OCI-M1 (cell line): ENCODE measurements around the gene HSF2.

ENCODE experiments used
- DNase-seq: peaks from one replicate; lab custom pipeline; 2025; lab: John Stamatoyannopoulos, UW

Gene HSF2

GRCh38 chr6:122399348-122400120 lies at the start of gene HSF2:
TSS of gene HSF2 (plus strand) at chr6:122399652. CDS start at chr6:122399738, 86 bp downstream.
- peak; percentile 99 for DNase-seq

DNA sequence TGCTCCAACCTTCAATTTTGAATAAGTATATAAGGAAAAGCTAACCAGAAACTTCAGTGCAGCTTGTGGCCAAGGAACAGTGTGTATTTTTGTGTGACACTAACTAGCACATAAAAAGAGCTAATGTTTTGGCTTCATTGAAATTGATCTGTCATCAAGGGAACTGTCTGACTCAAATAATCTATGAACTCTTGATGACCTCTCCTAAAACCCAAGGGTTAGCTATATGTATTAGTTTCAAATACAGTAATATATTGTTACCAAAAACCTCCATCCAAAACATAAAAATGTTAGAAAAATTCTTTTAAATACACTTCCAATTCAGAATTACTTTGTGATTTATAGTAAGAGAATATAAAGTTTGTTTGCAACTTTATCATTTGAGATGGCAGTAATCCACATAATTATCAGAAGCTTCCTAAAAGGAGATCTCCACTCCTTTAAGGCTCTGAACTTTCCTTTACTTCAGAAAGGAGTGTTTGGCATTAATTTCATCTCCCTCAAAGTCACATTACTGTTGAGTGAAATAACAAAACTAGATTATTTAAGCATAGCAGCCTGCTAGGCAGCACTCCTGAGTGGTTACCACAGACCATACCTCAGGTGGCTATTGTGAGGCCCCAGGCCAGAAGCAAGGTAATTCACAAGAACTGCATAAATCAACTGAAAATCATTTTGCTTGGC lies 46.3 kb upstream of the HSF2 start:
- no peak for DNase-seq

GRCh38 chr6:122360809-122361208 lies 38.6 kb upstream of the HSF2 start:
- DNase-seq, result no peak

- DNase-seq, result peak; percentile 17
Measured at GRCh38 chr6:122361314-122361979, 38.0 kb upstream of the HSF2 start.

- DNase-seq, result no peak
Measured at GRCh38 chr6:122363769-122364483, 35.5 kb upstream of the HSF2 start.

DNA sequence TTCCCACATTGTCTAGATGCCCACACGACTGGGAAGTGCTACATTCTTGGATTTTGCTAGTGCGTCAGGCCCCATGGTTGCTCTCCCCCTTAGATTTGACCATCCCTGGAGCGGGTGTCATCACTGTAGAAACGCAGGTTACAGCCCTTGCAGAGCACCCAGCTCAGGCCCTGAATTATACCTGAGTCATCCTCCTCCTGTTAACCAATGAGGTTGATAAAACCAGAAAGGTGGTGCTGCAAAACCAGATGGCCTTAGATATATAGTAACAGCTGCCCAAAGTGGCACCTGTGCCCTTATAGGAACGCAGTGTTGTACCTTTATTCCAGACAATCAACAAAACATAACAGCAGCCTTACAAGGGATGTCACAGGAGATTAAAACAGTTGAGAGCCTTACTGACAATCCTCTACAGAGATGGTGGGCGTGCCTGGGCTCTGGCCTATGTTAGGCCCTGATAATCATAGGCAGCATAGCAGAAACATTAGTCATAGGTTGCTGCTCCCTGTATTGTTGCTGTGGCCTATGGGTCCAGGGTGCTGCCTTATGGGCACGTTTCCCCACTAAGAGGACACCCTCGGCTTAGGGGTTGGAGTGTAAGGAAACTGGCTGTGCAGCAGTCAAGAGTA lies 33.6 kb upstream of the HSF2 start:
- DNase-seq, result no peak

GRCh38 chr6:122367171-122367570 lies 32.3 kb upstream of the HSF2 start:
- no peak for DNase-seq

- no peak for DNase-seq
Measured at GRCh38 chr6:122369536-122369935, 29.9 kb upstream of the HSF2 start.

DNA sequence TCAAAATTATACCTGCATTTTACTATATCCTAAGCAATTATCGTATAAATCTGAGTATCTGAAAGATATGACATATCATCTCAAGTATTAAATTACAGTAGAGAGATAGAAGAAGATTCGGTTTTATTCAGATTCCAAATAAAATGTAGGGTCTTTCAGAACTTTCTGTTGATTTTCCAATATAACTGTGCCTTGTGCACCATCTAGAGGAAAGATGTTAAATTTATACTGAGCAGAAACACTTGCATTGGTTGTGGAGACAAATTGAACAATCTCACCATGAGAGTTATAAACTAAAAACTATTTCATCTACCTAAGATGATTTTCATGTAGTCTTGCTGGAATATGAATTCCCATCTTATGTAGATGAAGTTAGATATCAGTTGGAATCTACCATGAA lies 26.8 kb upstream of the HSF2 start:
- DNase-seq, result peak; percentile 66

- no peak for DNase-seq
Measured at GRCh38 chr6:122374307-122374706, 25.1 kb upstream of the HSF2 start.

DNA sequence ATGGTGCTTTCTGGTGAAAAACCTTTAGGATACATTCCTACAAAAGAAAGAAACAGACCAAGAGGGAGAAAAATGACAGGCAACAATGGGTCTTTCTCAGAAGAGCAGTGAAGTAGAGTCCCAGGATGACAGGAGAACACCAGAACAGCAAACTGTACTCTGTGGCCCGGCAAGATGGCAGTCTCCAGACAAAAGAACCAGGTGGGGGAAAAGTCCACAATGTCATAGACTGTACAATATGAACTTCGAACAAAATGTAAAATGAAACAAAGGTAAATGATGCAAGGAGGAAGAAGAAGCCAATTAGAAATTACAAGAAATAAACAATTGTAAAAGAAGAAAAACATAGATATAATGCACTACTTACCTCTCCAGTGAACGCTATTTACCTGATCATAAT lies 23.2 kb upstream of the HSF2 start:
- no peak for DNase-seq

GRCh38 chr6:122381494-122382265 lies 17.8 kb upstream of the HSF2 start:
- peak; percentile 84 for DNase-seq

- no peak for DNase-seq
Measured at GRCh38 chr6:122385857-122386612, 13.4 kb upstream of the HSF2 start.

DNA sequence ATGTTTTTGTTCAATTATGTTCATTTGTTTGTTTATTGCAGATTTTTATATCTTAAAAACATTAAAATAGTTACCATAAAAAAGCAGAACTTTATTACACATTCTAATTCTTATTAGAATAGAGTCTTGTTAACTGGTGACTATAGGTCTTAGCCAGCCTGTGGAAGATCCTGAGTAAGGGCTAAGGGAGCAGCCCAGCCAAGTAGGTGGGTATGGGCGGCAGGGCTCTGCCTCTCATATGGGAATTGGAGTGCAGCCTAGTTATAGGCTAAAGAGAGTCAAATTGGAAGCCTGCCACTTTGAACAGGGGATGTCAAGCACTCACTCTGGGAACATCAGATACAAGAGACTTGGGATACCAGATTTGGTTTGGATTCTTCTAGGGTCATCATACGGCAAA lies 10.5 kb upstream of the HSF2 start:
- DNase-seq, result no peak

GRCh38 chr6:122389704-122390372 lies 9.6 kb upstream of the HSF2 start:
- DNase-seq, result no peak

- DNase-seq, result no peak
Measured at GRCh38 chr6:122392564-122393350, 6.7 kb upstream of the HSF2 start.

GRCh38 chr6:122393351-122393896 lies 6.0 kb upstream of the HSF2 start:
- DNase-seq, result no peak

DNA sequence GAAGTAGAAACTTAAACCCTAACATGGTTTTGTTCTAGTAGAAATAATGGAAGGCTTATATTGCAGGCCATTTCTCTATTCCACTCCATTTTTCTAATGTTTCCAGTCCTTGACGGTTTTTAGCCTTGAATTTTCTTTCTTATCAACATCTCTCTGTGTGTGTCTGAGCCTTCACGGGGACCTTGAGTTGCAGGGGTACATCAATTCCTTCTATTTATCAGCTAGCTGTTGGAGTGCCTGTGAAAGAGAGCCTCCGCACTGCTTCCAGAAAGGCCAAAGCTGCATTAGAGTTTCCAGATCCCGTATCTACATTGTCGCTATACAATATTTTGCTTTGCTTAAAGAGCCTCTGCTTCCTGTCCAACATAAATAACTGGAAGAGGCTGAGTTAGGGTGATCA lies 5.4 kb upstream of the HSF2 start:
- no peak for DNase-seq

- DNase-seq, result no peak
Measured at GRCh38 chr6:122399055-122399347, 451 bp upstream of the HSF2 start.
